Fibroblast of lung (primary cell): ENCODE measurements around the gene ZNF394. TPM values are rescaled to one million over a fixed set of nuclear protein-coding genes. Genes with fewer than 3 reads are reported as not detected.

Source experiments
- DNase-seq, 2 donors: peaks; one replicate each; pipeline versions ENCODE4 v3.0.0 to v3.0.0-alpha.2; 2010; ENCODE audit warnings: low read depth in 2 of 2
- H2AFZ ChIP-seq: 2 replicates; pipeline ENCODE4 v1.5.1; 2012; ENCODE audit warnings: low read length, control low read depth, inconsistent platforms
- H3K27ac ChIP-seq: 2 replicates; pipeline ENCODE4 v1.5.1; 2011; ENCODE audit warnings: low read length, control low read depth; ENCODE audit not compliant: insufficient read depth
- H3K27me3 ChIP-seq: 2 replicates; pipeline ENCODE4 v1.5.1; 2011; ENCODE audit warnings: mild to moderate bottlenecking, low read length; ENCODE audit not compliant: control insufficient read depth, insufficient read depth
- H3K36me3 ChIP-seq: 2 replicates; pipeline ENCODE4 v1.5.1; 2011; ENCODE audit warnings: low read length; ENCODE audit not compliant: control insufficient read depth, insufficient read depth
- H3K4me1 ChIP-seq: 2 replicates; pipeline ENCODE4 v1.5.1; 2011; ENCODE audit warnings: low read length; ENCODE audit not compliant: control insufficient read depth, insufficient read depth; ENCODE audit errors: extremely low read depth
- H3K4me2 ChIP-seq: 2 replicates; pipeline ENCODE4 v1.5.1; 2011; ENCODE audit warnings: low read length, control low read depth; ENCODE audit not compliant: insufficient read depth; ENCODE audit errors: extremely low read depth
- H3K4me3 ChIP-seq, 4 experiments: fragments of 200-600 bp in 1 of 4; sonication (generic) in 1 of 4; replicated peaks in 1 of 4; 2 replicates each; pipeline ENCODE4 v1.5.1; 2011 to 2016; ENCODE audit warnings: low read length in 4 of 4, low read depth in 3 of 4, mild to moderate bottlenecking in 3 of 4, control low read depth in 2 of 4, inconsistent platforms in 1 of 4, mixed read lengths in 1 of 4; ENCODE audit not compliant: insufficient read depth in 1 of 4; ENCODE audit errors: control extremely low read depth in 1 of 4
- H3K79me2 ChIP-seq: 2 replicates; pipeline ENCODE4 v1.5.1; 2012; ENCODE audit warnings: mild to moderate bottlenecking, low read length, inconsistent platforms; ENCODE audit not compliant: control insufficient read depth, insufficient read depth
- H3K9ac ChIP-seq: 2 replicates; pipeline ENCODE4 v1.5.1; 2011; ENCODE audit warnings: mild to moderate bottlenecking, low read length, control low read depth; ENCODE audit not compliant: insufficient read depth
- H3K9me3 ChIP-seq: 2 replicates; pipeline ENCODE4 v1.5.1; 2012; ENCODE audit warnings: low read depth, low read length; ENCODE audit not compliant: control insufficient read depth, insufficient read depth
- H4K20me1 ChIP-seq: 2 replicates; pipeline ENCODE4 v1.5.1; 2011; ENCODE audit warnings: low read length; ENCODE audit not compliant: control insufficient read depth, insufficient read depth; ENCODE audit errors: extremely low read depth
- CTCF ChIP-seq, 2 donors: IDR thresholded peaks in 1 of 2; conservative IDR thresholded peaks in 1 of 2; 1 replicate in 1 of 2; 2 replicates in 1 of 2; pipeline ENCODE4 v1.5.1; 2011 to 2012; ENCODE audit warnings: low read length in 2 of 2, control low read depth in 1 of 2, inconsistent platforms in 1 of 2, low read depth in 1 of 2, mild to moderate bottlenecking in 1 of 2
- EZH2 ChIP-seq: IDR thresholded peaks from 2 replicates; pipeline ENCODE4 v1.5.1; 2012; ENCODE audit warnings: low read length, control low read depth, mild to moderate bottlenecking; ENCODE audit errors: missing control alignments
- polyA plus RNA-seq, 2 donors: library from polyadenylated mRNA; depleted of rRNA in 1 of 2; stranded (reverse) in 1 of 2; unstranded in 1 of 2; fragments of >200 nt; gene quantifications; 2 replicates each; pipeline ENCODE4 v1.2.1, GENCODE V29; 2011 to 2012; ENCODE audit warnings: missing spikeins in 1 of 2
- total RNA-seq: library from RNA; depleted of rRNA; stranded (reverse); fragments of >200 nt; gene quantifications from 2 replicates; pipeline ENCODE4 v1.2.1, GENCODE V29; 2014

ZNF394 gene
- total and polyA plus RNA-seq, 2 donors (not counting 1 experiment from before 2014, with no cell fraction given), result 9.5 to 20.1 TPM

- Histone ChIP-seq H3K79me2 (peaks cover 76% of the 10 kb centered on the region), H3K9ac (no peak overlapping the region), H4K20me1 (no peaks in the 10 kb centered on the region), H3K9me3 (no peaks in the 10 kb centered on the region), H3K36me3 (peaks cover 7% of the 10 kb centered on the region), H3K27ac (no peak overlapping the region), H3K4me2 (no peak overlapping the region), H3K27me3 (no peaks in the 10 kb centered on the region), H2AFZ (no peak overlapping the region), H3K4me3 (no peak overlapping the region), H3K4me1 (no peaks in the 10 kb centered on the region)
- TF ChIP-seq CTCF (conservative IDR thresholded peaks at IDR 0.05 in 1 of 2, IDR thresholded peaks at IDR 0.05 in 1 of 2; ENCODE audit: low read depth in 1 of 2, low read length in 2 of 2) (no peak), EZH2 (no peak)
- no peak for DNase-seq
Measured at GRCh38 chr7:99461221-99461620, 38.9 kb downstream of the ZNF394 start.

GRCh38 chr7:99460651-99461050 lies 39.4 kb downstream of the ZNF394 start:
- no peaks in the 10 kb centered on the region for H3K27me3 ChIP-seq
- TF ChIP-seq EZH2, result no peak
- no peaks in the 10 kb centered on the region for H4K20me1 ChIP-seq
- no peak overlapping the region for H3K9ac ChIP-seq
- no peak overlapping the region for H3K4me3 ChIP-seq
- peaks cover 11% of the 10 kb centered on the region for H3K36me3 ChIP-seq
- no peak for DNase-seq
- H3K9me3 ChIP-seq, result no peaks in the 10 kb centered on the region
- no peaks in the 10 kb centered on the region for H3K4me1 ChIP-seq
- no peak overlapping the region for H3K27ac ChIP-seq
- H2AFZ ChIP-seq, result no peak overlapping the region
- no peak overlapping the region for H3K4me2 ChIP-seq
- H3K79me2 ChIP-seq, result peaks cover 71% of the 10 kb centered on the region

GRCh38 chr7:99459087-99459486 lies 41.0 kb downstream of the ZNF394 start:
- peak; percentile 17 to 43 for TF ChIP-seq CTCF (conservative IDR thresholded peaks at IDR 0.05 in 1 of 2, IDR thresholded peaks at IDR 0.05 in 1 of 2; ENCODE audit: low read depth in 1 of 2, low read length in 2 of 2)
- no peak for TF ChIP-seq EZH2
- Histone ChIP-seq H2AFZ (no peak overlapping the region), H3K36me3 (peaks cover 16% of the 10 kb centered on the region), H3K9ac (no peak overlapping the region), H4K20me1 (no peaks in the 10 kb centered on the region), H3K27me3 (no peaks in the 10 kb centered on the region), H3K79me2 (peaks cover 57% of the 10 kb centered on the region), H3K4me3 (no peak overlapping the region), H3K4me1 (no peaks in the 10 kb centered on the region), H3K9me3 (no peaks in the 10 kb centered on the region), H3K4me2 (no peak overlapping the region), H3K27ac (no peak overlapping the region)
- no peak for DNase-seq
